ENCODE results near the gene DDAH2.

DNA sequence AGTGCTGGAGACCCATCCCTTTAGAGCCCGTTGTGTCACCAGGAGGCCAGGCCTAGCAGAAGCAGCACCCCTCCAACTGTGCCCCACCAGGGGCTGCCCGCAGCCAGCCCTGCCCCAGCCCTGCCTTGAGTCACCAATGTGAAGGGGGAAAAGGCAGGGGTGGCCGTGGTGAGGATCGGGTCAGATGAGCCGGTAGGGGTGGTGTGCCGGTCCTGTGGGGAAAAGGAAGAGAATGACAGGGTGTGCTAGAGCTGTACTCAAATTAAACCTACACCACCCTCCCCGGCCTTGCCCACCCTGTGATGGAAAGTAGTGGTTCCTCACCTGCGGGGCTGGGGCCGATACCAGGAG lies 36.4 kb upstream of the DDAH2 start:
- TF ChIP-seq CTCF (IDR thresholded peaks at IDR 0.05) (no peak), POLR2A (IDR thresholded peaks at IDR 0.05) (no peak)
